GM21381 (cell line): ENCODE measurements around the gene NDUFS6.
"Not testable (repeated sequence)": the region's sequence is repeated elsewhere in the genome, so short reads cannot be mapped to it uniquely, and the experiment has no call there.

Experiments
- ATAC-seq: cut with Tn5 transposase; IDR thresholded peaks from one replicate; pipeline ENCODE4 v1.9.1; 2021; ENCODE audit warnings: mild to moderate bottlenecking, moderate library complexity; ENCODE audit not compliant: unreplicated experiment

Gene NDUFS6

GRCh38 chr5:1814183-1815020 lies 13.2 kb downstream of the NDUFS6 start:
- no peak for ATAC-seq

GRCh38 chr5:1815071-1815786 lies 14.0 kb downstream of the NDUFS6 start:
- ATAC-seq: no peak

GRCh38 chr5:1815881-1816292 lies 14.7 kb downstream of the NDUFS6 start:
- ATAC-seq: no peak

- ATAC-seq: not testable (repeated sequence)
Measured at GRCh38 chr5:1816495-1817089, 15.4 kb downstream of the NDUFS6 start.

GRCh38 chr5:1817261-1818043 lies 16.2 kb downstream of the NDUFS6 start:
- no peak for ATAC-seq

- no peak for ATAC-seq
Measured at GRCh38 chr5:1818784-1819183, 17.6 kb downstream of the NDUFS6 start.

GRCh38 chr5:1819458-1819857 lies 18.3 kb downstream of the NDUFS6 start:
- ATAC-seq: no peak

- ATAC-seq: no peak
Measured at GRCh38 chr5:1820381-1820780, 19.2 kb downstream of the NDUFS6 start.

GRCh38 chr5:1820926-1821325 lies 19.7 kb downstream of the NDUFS6 start:
- no peak for ATAC-seq

- no peak for ATAC-seq
Measured at GRCh38 chr5:1821862-1822261, 20.7 kb downstream of the NDUFS6 start.

- ATAC-seq: no peak
Measured at GRCh38 chr5:1823381-1824034, 22.3 kb downstream of the NDUFS6 start.

GRCh38 chr5:1824109-1824821 lies 23.1 kb downstream of the NDUFS6 start:
- ATAC-seq: no peak

- no peak for ATAC-seq
Measured at GRCh38 chr5:1824903-1825841, 24.0 kb downstream of the NDUFS6 start.

GRCh38 chr5:1826235-1826980 lies 25.2 kb downstream of the NDUFS6 start:
- no peak for ATAC-seq

- ATAC-seq: no peak
Measured at GRCh38 chr5:1827025-1827885, 26.0 kb downstream of the NDUFS6 start.

- ATAC-seq: no peak
Measured at GRCh38 chr5:1827886-1828397, 26.7 kb downstream of the NDUFS6 start.
